Transverse colon (tissue), 4 donors: ENCODE measurements around the gene PQBP1.

ENCODE experiments used
- CTCF ChIP-seq, 5 experiments: fragments of 200-600 bp in 3 of 5; fragments of 450-650 bp in 2 of 5; sonication (generic) in 3 of 5; IDR thresholded peaks; 1 replicate in 2 of 5; 2 replicates in 3 of 5; pipeline ENCODE4 v1.5.1; 2016 to 2017; ENCODE audit warnings: antibody characterized with exemption in 5 of 5, inconsistent platforms in 3 of 5, mild to moderate bottlenecking in 2 of 5, moderate library complexity in 1 of 5
- EP300 ChIP-seq: sonication (generic); formaldehyde crosslinking; IDR thresholded peaks from one replicate; pipeline ENCODE4 v1.6.1; 2017; ENCODE audit warnings: antibody characterized with exemption, low read depth
- POLR2A ChIP-seq: fragments of 450-650 bp; IDR thresholded peaks from one replicate; pipeline ENCODE4 v1.6.1; 2016; ENCODE audit warnings: antibody characterized with exemption, mild to moderate bottlenecking, moderate library complexity
- POLR2AphosphoS5 ChIP-seq, 3 donors: sonication (generic); formaldehyde crosslinking; IDR thresholded peaks; one replicate each; pipeline ENCODE4 v1.6.1; 2016; ENCODE audit warnings: antibody characterized with exemption in 3 of 3

GRCh38 chrX:48918301-48918642 lies 20.5 kb downstream of the PQBP1 start:
- no peak for TF ChIP-seq CTCF (IDR thresholded peaks at IDR 0.05)
- TF ChIP-seq EP300 = no peak
- no peak for TF ChIP-seq POLR2A
- no peak for TF ChIP-seq POLR2AphosphoS5 (IDR thresholded peaks at IDR 0.05)
